Heart right ventricle (tissue), 16 donors: ENCODE data around the gene CARD10. TPM values are rescaled to one million over a fixed set of nuclear protein-coding genes. Genes with fewer than 3 reads are reported as not detected.
A peak's percentile ranks its signal among the peaks of the same experiment; 100 is the strongest.

Experiments
- ATAC-seq, 8 donors: fragments of 200-7000 bp; cut with Tn5 transposase; one replicate each; pipeline ENCODE4 v1.9.1; 2020; ENCODE audit warnings: mild to moderate bottlenecking in 8 of 8, moderate library complexity in 8 of 8, moderate number of reproducible peaks in 1 of 8
- DNase-seq, 2 donors: peaks; one replicate each; pipeline ENCODE4 v3.0.0-alpha.2; 2020
- H3K27ac ChIP-seq, 10 donors: fragments of 200-600 bp; sonication (generic) in 2 of 10; one replicate each; pipeline versions ENCODE4 v1.5.0 to v1.8.0; 2020 to 2022; ENCODE audit warnings: mild to moderate bottlenecking in 3 of 10
- H3K27me3 ChIP-seq, 7 donors: fragments of 200-600 bp; one replicate each; pipeline ENCODE4 v1.8.0; 2021 to 2022; ENCODE audit warnings: mild to moderate bottlenecking in 2 of 7
- H3K36me3 ChIP-seq, 9 donors: fragments of 200-600 bp; sonication (generic) in 1 of 9; one replicate each; pipeline versions ENCODE4 v1.5.0 to v1.8.0; 2020 to 2022; ENCODE audit warnings: mild to moderate bottlenecking in 2 of 9
- H3K4me1 ChIP-seq, 9 donors: fragments of 200-600 bp; sonication (generic) in 1 of 9; one replicate each; pipeline versions ENCODE4 v1.5.0 to v1.8.0; 2020 to 2022; ENCODE audit warnings: mild to moderate bottlenecking in 4 of 9
- H3K4me3 ChIP-seq, 10 donors: fragments of 200-600 bp; sonication (generic) in 2 of 10; one replicate each; pipeline versions ENCODE4 v1.5.0 to v1.8.0; 2020 to 2022; ENCODE audit warnings: mild to moderate bottlenecking in 7 of 10, moderate library complexity in 2 of 10
- H3K9me3 ChIP-seq, 11 donors: fragments of 200-600 bp in 10 of 11; sonication (generic) in 2 of 11; one replicate each; pipeline versions ENCODE4 v1.5.0 to v1.8.0; 2013 to 2022; ENCODE audit warnings: mild to moderate bottlenecking in 2 of 11, control low read depth in 1 of 11, moderate library complexity in 1 of 11
- CTCF ChIP-seq, 9 donors: fragments of 200-600 bp; sonication (generic) in 2 of 9; IDR thresholded peaks; one replicate each; pipeline versions ENCODE4 v1.5.0 to v1.8.0; 2021 to 2022; ENCODE audit warnings: antibody characterized with exemption in 9 of 9, mild to moderate bottlenecking in 5 of 9, moderate library complexity in 1 of 9
- WGBS, 2 donors: extraction: QIAGEN DNeasy Blood & Tissue Kit; methylation state at CpG; one replicate each; pipeline ENCODE4 v1.1.7; 2013; ENCODE audit warnings: inconsistent platforms in 1 of 2; 5-methylcytosine and 5-hydroxymethylcytosine counted together
- intact Hi-C, 10 donors: fragments of 100-400 bp; cut with DNase I; formaldehyde crosslinking; loops; one replicate each; pipeline versions ENCODE4 v1.11.1 to v1.14.2; 2022
- polyA plus RNA-seq, 2 donors: library from polyadenylated mRNA; stranded (reverse); fragments of 200-250 nt; gene quantifications; one replicate each; pipeline ENCODE4 v1.2.3, GENCODE V29; 2013
- total RNA-seq, 10 donors: library from RNA; stranded (reverse); fragmentation: NEBNext Ultra II Directional in 3 of 10; extraction: Animal tissue kit (Norgen Biotek cat#: 25700) in 3 of 10; gene quantifications; one replicate each; pipeline versions ENCODE4 v1.2.1 to v1.2.4, GENCODE V29; 2021 to 2023
- donor health status: Arrhythmogenic right ventricular cardiomyopathy.
- donor health status: ischemic (EF 13 %, LVEDD 7.1; RV severe dilation, severe dysfunction).
- donor health status: healthy with polysubstance abuse.
- donor health status: DM: no; HTN: yes; CAD: no.
- donor health status: DM: no; HTN: no; CAD: no.
- donor health status: ischemic (EF 25% LVEDD 6.9; RV normal size, moderate dysfunction).
- donor health status: ischemic (EF 25% LVEDD 5.7; RV mildly dilated, moderate dysfunction).
- donor health status: healthy.
- donor health status: DM: yes; HTN: yes; CAD: no.
- donor health status: Ischemic cardiomyopathy.
- donor health status: ischemic (EF 35%, LVEDD 5.7; RV mildly dilated, moderate dysfunction).
- donor health status: nonischemic (EF 11% LVEDD 7.7; RV severe dilation, severe dysfunction).
- donor health status: DM: yes; HTN: yes; CAD: no.
- donor health status: PGD.
- donor health status: ischemic (EF 29% LVEDD 5.4; RV normal size, mild dysfunction).
- donor health status: nonischemic (EF 23%, LVEDD 6.1; RV moderate dilation, normal function).

CARD10 gene
- total and polyA plus RNA-seq, 12 donors = 7.4 to 14.8 (median 8.9) TPM

DNA sequence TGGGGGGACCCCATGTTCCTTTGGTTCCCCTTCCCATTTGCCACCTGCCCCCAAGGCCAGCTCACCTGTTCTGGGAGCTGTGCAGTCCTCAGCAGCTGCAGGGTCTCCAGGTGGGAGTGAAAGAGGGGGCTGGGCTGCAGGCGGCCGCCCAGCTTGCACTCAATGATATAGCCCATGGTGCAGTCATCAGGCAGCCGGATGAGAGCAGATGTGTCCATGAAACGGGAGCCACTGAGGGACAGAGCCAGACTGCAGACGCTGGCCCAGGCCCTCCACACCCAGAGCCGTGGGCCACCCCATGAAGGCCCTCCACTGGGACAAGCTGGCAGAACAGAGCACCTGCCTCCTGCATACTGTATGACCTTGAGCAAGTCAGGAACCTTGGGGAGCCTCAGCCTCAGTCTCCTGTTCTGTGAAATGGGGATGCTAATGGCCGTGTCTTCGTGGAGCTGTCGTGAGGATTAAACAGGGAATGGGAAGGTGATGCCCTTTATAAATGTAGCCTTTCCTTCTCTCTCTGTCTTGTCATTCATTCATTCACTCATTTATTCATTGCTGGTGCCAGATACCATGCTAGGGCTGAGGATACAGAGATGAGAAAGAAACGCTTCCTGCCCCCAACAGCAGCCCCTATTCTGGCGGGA, 44.6 kb downstream of the CARD10 start:
- 75 to 77% methylated on average over 11 of the region's 11 CpGs for WGBS, 2 donors
- DNase-seq = no peak
- no peak for ATAC-seq
- H3K36me3 ChIP-seq = peaks cover 0 to 97% (median 0%) of the 10 kb centered on the region in 9 donors
- peaks cover 0 to 55% (median 17%) of the 10 kb centered on the region in 7 donors for H3K27me3 ChIP-seq
- H3K9me3 ChIP-seq = no peaks in the 10 kb centered on the region
- H3K4me3 ChIP-seq = no peak overlapping the region
- intact Hi-C loops = no loop called here
- no peak for TF ChIP-seq CTCF (IDR thresholded peaks at IDR 0.05)
- H3K27ac ChIP-seq = no peak overlapping the region
- H3K4me1 ChIP-seq = no peaks in the 10 kb centered on the region

DNA sequence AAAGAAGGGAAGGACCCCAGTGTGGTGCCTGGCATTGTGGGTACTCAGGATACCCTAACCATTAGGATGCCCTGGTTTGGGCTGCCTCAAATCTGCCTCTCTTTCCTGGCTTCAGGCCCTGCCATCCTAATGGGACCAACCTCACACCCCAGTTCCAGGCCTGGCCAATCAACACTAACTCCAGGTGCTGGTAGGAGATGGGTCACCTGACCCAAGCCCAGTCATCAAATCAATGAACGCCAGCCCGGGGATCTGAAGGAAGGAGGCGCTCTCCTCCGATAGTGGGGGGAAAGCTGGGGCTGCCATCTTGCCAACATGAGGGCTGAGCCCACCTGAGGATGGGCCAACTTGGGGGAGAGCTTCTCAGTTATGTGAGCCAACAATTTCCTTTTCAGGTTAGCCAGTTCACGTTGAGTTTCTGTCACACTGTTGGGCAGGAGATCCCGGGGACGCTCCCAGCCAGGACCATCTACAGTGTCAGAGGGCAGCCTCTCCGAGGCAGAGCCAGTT, 45.7 kb downstream of the CARD10 start:
- H3K4me1 ChIP-seq = no peaks in the 10 kb centered on the region
- no peak for ATAC-seq
- H3K27ac ChIP-seq = no peak overlapping the region
- no peak overlapping the region for H3K4me3 ChIP-seq
- peaks cover 0 to 93% (median 0%) of the 10 kb centered on the region in 9 donors for H3K36me3 ChIP-seq
- no peaks in the 10 kb centered on the region for H3K9me3 ChIP-seq
- H3K27me3 ChIP-seq = peaks cover 0 to 51% (median 17%) of the 10 kb centered on the region in 7 donors
- no peak for TF ChIP-seq CTCF (IDR thresholded peaks at IDR 0.05)
- intact Hi-C loops = no loop called here
- DNase-seq = no peak
- WGBS, 2 donors = 80 to 81% methylated on average over 8 of the region's 8 CpGs

GRCh38 chr22:37472418-37473006, 46.7 kb downstream of the CARD10 start:
- peak in 8 of 9 donors; percentile 22 to 57 (median 46) for TF ChIP-seq CTCF (IDR thresholded peaks at IDR 0.05)
- ATAC-seq (peak in 3 of 8 donors; percentile 11 to 35 (median 25)), DNase-seq (no peak)
- intact Hi-C loops = no loop called here
- Histone ChIP-seq H3K4me3 (no peak overlapping the region), H3K27ac (no peak overlapping the region), H3K36me3 (peaks cover 0 to 86% (median 0%) of the 10 kb centered on the region in 9 donors), H3K9me3 (no peaks in the 10 kb centered on the region), H3K4me1 (no peaks in the 10 kb centered on the region), H3K27me3 (peaks cover 0 to 51% (median 20%) of the 10 kb centered on the region in 7 donors)
- 32 to 33% methylated on average over 8 of the region's 8 CpGs for WGBS, 2 donors

DNA sequence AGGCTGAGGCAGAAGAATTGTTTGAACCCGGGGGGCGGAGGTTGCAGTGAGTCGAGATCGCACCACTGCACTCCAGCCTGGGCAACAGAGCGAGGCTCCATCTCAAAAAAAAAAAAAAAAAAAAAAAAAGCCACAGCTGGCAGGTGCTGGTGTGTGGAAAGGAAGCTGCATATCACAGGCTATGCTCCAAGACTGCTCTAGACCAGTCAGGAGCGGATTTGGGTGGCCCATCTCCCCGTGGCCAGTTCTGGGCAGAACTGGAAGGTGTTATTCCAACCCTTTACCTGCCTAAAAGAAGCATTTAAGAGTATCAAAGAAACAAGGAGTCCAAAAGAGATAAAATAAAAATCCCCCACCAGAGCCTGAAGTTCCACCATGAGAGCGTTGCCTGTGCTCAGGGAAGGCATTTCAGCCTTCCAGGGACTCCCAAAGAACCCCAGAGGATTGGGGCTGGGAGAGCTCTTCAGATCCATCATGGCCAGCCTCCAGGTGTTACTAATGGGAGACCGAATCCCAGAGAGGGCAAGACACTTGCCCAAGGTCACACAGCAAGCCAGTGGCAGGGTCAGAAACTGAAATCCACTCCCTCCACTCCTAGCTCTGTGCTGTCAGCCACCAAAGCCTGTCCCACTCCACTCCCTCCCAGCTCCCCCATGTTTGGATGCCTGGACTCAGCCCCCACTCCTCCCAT, 47.3 kb downstream of the CARD10 start:
- WGBS, 2 donors = 80 to 89% methylated on average over 9 of the region's 9 CpGs
- H3K36me3 ChIP-seq = peaks cover 0 to 83% (median 0%) of the 10 kb centered on the region in 9 donors
- H3K4me1 ChIP-seq = no peaks in the 10 kb centered on the region
- no peak overlapping the region for H3K4me3 ChIP-seq
- no peak for ATAC-seq
- peaks cover 0 to 51% (median 23%) of the 10 kb centered on the region in 7 donors for H3K27me3 ChIP-seq
- no peak for DNase-seq
- intact Hi-C loops = no loop called here
- H3K9me3 ChIP-seq = no peaks in the 10 kb centered on the region
- no peak for TF ChIP-seq CTCF (IDR thresholded peaks at IDR 0.05)
- no peak overlapping the region for H3K27ac ChIP-seq
